ENCODE results near the gene RLBP1.

DNA sequence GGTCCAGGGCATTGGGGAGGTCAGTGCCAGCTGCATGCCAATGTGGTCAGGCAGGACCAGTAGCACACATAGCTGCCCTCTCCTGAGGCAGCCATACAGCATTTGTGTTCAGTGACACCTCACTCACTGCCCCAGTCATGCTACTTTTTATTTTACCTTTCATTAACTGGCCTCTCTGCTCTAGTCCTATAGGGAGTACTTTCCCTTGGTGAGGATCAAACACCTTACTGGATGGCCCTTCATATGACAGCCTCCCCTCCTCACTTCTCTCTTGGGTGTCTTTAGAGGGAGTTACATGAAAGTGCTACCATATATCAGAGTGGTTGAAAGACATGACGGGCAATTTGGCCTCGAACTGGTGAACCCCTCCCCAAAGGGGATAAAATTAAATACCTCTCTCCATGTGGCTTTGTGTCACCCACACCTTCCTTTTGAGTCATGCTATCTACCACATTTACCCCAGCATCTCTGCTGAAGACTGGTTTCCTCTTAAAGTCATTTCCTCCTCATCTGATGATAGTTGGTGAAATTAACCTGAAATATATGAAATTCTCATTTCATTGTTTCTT lies 17.6 kb downstream of the RLBP1 start:
- TF ChIP-seq, protein P1, sequence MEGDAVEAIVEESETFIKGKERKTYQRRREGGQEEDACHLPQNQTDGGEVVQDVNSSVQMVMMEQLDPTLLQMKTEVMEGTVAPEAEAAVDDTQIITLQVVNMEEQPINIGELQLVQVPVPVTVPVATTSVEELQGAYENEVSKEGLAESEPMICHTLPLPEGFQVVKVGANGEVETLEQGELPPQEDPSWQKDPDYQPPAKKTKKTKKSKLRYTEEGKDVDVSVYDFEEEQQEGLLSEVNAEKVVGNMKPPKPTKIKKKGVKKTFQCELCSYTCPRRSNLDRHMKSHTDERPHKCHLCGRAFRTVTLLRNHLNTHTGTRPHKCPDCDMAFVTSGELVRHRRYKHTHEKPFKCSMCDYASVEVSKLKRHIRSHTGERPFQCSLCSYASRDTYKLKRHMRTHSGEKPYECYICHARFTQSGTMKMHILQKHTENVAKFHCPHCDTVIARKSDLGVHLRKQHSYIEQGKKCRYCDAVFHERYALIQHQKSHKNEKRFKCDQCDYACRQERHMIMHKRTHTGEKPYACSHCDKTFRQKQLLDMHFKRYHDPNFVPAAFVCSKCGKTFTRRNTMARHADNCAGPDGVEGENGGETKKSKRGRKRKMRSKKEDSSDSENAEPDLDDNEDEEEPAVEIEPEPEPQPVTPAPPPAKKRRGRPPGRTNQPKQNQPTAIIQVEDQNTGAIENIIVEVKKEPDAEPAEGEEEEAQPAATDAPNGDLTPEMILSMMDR (IDR thresholded peaks at IDR 0.05; ENCODE audit: low read depth, low read length) = no peak
- no peak for TF ChIP-seq POLR2A (IDR thresholded peaks at IDR 0.05; ENCODE audit: extremely low read depth, insufficient read length)
- TF ChIP-seq, protein P2, sequence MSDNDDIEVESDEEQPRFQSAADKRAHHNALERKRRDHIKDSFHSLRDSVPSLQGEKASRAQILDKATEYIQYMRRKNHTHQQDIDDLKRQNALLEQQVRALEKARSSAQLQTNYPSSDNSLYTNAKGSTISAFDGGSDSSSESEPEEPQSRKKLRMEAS (IDR thresholded peaks at IDR 0.05; ENCODE audit: low read depth, low read length) = no peak
- no peak for TF ChIP-seq MYC (IDR thresholded peaks at IDR 0.05; ENCODE audit: low read depth, low read length)
